ENCODE data around the gene HNRNPM. TPM values are rescaled to one million over a fixed set of nuclear protein-coding genes. Genes with fewer than 3 reads are reported as not detected.

The HNRNPM gene
- total RNA-seq, 2 experiments from 2014 or later: 90.0 to 280 TPM

DNA sequence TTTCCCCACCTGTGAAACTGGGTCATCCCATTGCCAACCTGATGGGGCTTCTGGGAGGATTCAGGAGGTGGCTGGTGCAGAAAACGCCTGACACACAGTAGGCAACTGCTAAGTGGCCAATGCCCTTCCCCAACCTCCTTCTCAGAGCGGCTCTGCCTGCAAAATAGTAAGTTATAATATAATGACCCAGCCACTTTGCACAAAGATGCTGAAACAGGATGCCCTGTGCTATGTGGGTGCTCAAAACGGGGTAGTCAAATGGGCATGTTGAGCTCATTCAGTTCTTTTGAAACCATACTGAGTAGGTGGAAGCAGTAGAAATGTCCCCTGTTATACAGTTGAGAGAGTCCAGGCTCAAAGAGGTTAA is 31.2 kb upstream of the HNRNPM start:
- Histone ChIP-seq H2AFZ (ENCODE audit: low read length) (peak overlapping the region; percentile 95), H3K4me2 (ENCODE audit: low read length) (peak overlapping the region; percentile 99), H3K9me3 (ENCODE audit: low read length) (no peaks in the 10 kb centered on the region), H3K9me2 (ENCODE audit: insufficient read depth, low read length) (no peaks in the 10 kb centered on the region), H4K20me1 (ENCODE audit: insufficient read depth, low read length) (no peaks in the 10 kb centered on the region), H3K36me3 (ENCODE audit: insufficient read depth, low read length) (no peaks in the 10 kb centered on the region), H3K4me3 (ENCODE audit: low read depth, low read length, poor library complexity, severe bottlenecking) (peak overlapping the region; percentile 86), H3K4me1 (ENCODE audit: insufficient read depth, low read length, poor library complexity, severe bottlenecking) (peaks cover 6% of the 10 kb centered on the region), H3K27ac (ENCODE audit: low read depth, low read length, poor library complexity, severe bottlenecking) (no peak overlapping the region), H3K79me2 (ENCODE audit: insufficient read depth, low read depth, low read length) (no peaks in the 10 kb centered on the region)
- peak; percentile 13 for DNase-seq (ENCODE audit: low spot score)
- TF ChIP-seq, protein P1, sequence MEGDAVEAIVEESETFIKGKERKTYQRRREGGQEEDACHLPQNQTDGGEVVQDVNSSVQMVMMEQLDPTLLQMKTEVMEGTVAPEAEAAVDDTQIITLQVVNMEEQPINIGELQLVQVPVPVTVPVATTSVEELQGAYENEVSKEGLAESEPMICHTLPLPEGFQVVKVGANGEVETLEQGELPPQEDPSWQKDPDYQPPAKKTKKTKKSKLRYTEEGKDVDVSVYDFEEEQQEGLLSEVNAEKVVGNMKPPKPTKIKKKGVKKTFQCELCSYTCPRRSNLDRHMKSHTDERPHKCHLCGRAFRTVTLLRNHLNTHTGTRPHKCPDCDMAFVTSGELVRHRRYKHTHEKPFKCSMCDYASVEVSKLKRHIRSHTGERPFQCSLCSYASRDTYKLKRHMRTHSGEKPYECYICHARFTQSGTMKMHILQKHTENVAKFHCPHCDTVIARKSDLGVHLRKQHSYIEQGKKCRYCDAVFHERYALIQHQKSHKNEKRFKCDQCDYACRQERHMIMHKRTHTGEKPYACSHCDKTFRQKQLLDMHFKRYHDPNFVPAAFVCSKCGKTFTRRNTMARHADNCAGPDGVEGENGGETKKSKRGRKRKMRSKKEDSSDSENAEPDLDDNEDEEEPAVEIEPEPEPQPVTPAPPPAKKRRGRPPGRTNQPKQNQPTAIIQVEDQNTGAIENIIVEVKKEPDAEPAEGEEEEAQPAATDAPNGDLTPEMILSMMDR (conservative IDR thresholded peaks at IDR 0.05; ENCODE audit: low read length): no peak
- no TSS peak for BruUV-seq (replicated peaks)
- ChIA-PET CTCF (ENCODE audit: unreplicated experiment) (interaction anchor here (0.8 to 1.7 kb wide), 4 partner anchors 22 to 100 kb away, joined by 3 to 8 read pairs (median 6); partner anchors contain the start of gene ZNF414), POLR2A (interaction anchor here (0.6 to 2.0 kb wide), 12 partner anchors 12 to 948 kb away, joined by 3 to 16 read pairs (median 4); partner anchors contain the start of genes HNRNPM and RAB11B)
- intact Hi-C loops (cut with micrococcal nuclease; ENCODE audit: unreplicated experiment): loop anchor here (1.0 to 2.0 kb wide), 3 partner anchors 31 to 165 kb away; partner anchors contain the start of gene HNRNPM

DNA sequence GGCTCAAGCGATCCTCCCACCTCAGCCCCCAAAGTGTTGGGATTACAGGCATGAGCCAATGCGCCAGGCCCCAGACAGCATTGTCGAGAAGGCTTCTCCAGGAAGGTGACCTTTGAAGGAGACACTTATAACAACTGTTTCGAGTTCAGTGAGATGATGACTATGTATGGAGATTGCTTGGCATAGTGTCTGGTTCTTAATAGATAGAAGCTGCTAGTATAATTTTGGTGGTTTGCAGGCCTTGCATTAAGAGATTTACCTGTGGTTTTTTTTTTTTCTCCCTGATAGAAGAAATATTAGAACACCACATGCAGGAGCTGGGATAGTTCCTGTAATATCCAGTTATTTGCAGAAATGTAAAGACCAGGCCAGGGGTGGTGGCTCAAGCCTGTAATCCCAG is 28.0 kb upstream of the HNRNPM start:
- BruUV-seq (replicated peaks): no TSS peak
- peaks cover 6% of the 10 kb centered on the region for H3K4me1 ChIP-seq (ENCODE audit: insufficient read depth, low read length, poor library complexity, severe bottlenecking)
- no peaks in the 10 kb centered on the region for H3K79me2 ChIP-seq (ENCODE audit: insufficient read depth, low read depth, low read length)
- H4K20me1 ChIP-seq (ENCODE audit: insufficient read depth, low read length): no peaks in the 10 kb centered on the region
- intact Hi-C loops (cut with micrococcal nuclease; ENCODE audit: unreplicated experiment): no loop called here
- TF ChIP-seq, protein P1 (conservative IDR thresholded peaks at IDR 0.05; ENCODE audit: low read length): no peak
- TF ChIP-seq EZH2phosphoT487 (IDR thresholded peaks at IDR 0.05; ENCODE audit: borderline replicate concordance, low read depth, low read length): no peak
- ChIA-PET POLR2A (interaction anchor here (0.6 to 0.7 kb wide), 3 partner anchors 12 to 1823 kb away, joined by 3 read pairs; no protein-coding TSS in a partner anchor), CTCF (ENCODE audit: unreplicated experiment) (no interaction called here)
- no peak for DNase-seq (ENCODE audit: low spot score)
- no peaks in the 10 kb centered on the region for H3K36me3 ChIP-seq (ENCODE audit: insufficient read depth, low read length)
- H2AFZ ChIP-seq (ENCODE audit: low read length): no peak overlapping the region
- no peaks in the 10 kb centered on the region for H3K9me2 ChIP-seq (ENCODE audit: insufficient read depth, low read length)
- H3K9me3 ChIP-seq (ENCODE audit: low read length): no peaks in the 10 kb centered on the region
- no peak overlapping the region for H3K4me2 ChIP-seq (ENCODE audit: low read length)
- H3K4me3 ChIP-seq (ENCODE audit: low read depth, low read length, poor library complexity, severe bottlenecking): no peak overlapping the region
- no peak overlapping the region for H3K27ac ChIP-seq (ENCODE audit: low read depth, low read length, poor library complexity, severe bottlenecking)
